GM12878 (cell line): ENCODE measurements around the gene OR2B2.

Experiments
- BCL11A ChIP-seq: IDR thresholded peaks from 2 replicates; pipeline ENCODE4 v1.6.1; 2011; ENCODE audit warnings: low read depth, low read length
- EZH2 ChIP-seq: IDR thresholded peaks from 2 replicates; pipeline ENCODE4 v1.6.1; 2012; ENCODE audit warnings: low read depth, mild to moderate bottlenecking, control low read depth, inconsistent platforms, low read length, borderline replicate concordance; ENCODE audit not compliant: control insufficient read depth
- POLR2A ChIP-seq: IDR thresholded peaks from 2 replicates; pipeline ENCODE4 v1.6.1; 2011; ENCODE audit warnings: low read depth, mild to moderate bottlenecking, low read length
- SIX5 ChIP-seq: IDR thresholded peaks from 2 replicates; pipeline ENCODE4 v1.6.1; 2011; ENCODE audit warnings: mild to moderate bottlenecking, low read depth, low read length, moderate library complexity; ENCODE audit not compliant: severe bottlenecking
- SMARCA5 ChIP-seq: fragments of 450-650 bp; IDR thresholded peaks from 2 replicates; pipeline ENCODE4 v1.6.1; 2017; ENCODE audit warnings: mild to moderate bottlenecking
- TCF12 ChIP-seq: IDR thresholded peaks from 2 replicates; pipeline ENCODE4 v1.6.1; 2011; ENCODE audit warnings: low read depth, mild to moderate bottlenecking, low read length
- YY1 ChIP-seq: IDR thresholded peaks from 2 replicates; pipeline ENCODE4 v1.6.1; 2011; ENCODE audit warnings: low read depth, mild to moderate bottlenecking, low read length
- ZBTB11 ChIP-seq: fragments of 450-650 bp; formaldehyde crosslinking; IDR thresholded peaks from 2 replicates; pipeline ENCODE4 v1.5.0; 2022; ENCODE audit warnings: mild to moderate bottlenecking, missing genetic modification characterization
- TF ChIP-seq, protein P1 (sequence below): IDR thresholded peaks from 2 replicates; pipeline ENCODE4 v1.6.1; 2012; ENCODE audit warnings: low read depth, low read length, improper control_type of control experiment

GRCh38 chr6:27894839-27895762 is 17.1 kb downstream of the OR2B2 start:
- TF ChIP-seq, protein P1, sequence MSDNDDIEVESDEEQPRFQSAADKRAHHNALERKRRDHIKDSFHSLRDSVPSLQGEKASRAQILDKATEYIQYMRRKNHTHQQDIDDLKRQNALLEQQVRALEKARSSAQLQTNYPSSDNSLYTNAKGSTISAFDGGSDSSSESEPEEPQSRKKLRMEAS, result no peak
- no peak for TF ChIP-seq BCL11A
- no peak; the same call in 1 of the 2 replicates for TF ChIP-seq POLR2A
- peak; percentile 85 for TF ChIP-seq SMARCA5
- TF ChIP-seq SIX5, result peak; percentile 5
- no peak for TF ChIP-seq EZH2
- TF ChIP-seq ZBTB11, result no peak
- no peak for TF ChIP-seq TCF12
- TF ChIP-seq YY1, result peak; percentile 49
